Measurements from ENCODE around the gene RAMP2. TPM values are rescaled to one million over a fixed set of nuclear protein-coding genes. Genes with fewer than 3 reads are reported as not detected.

Gene RAMP2
- total and polyA plus RNA-seq, 2 of the 13 experiments (the other 11 are each of a cell fraction or from before 2014, with no cell fraction given), result 1.4 to 5.2 TPM

GRCh38 chr17:42798383-42799380 is 37.7 kb downstream of the RAMP2 start, which contains the start of the genes CNTD1 and COA3 (continued):
- TF ChIP-seq XBP1 (CRISPR knock-in tag; IDR thresholded peaks at IDR 0.05) (no peak), NKX3-1 (CRISPR knock-in tag; IDR thresholded peaks at IDR 0.05) (peak; percentile 82), SETDB1 (CRISPR knock-in tag; IDR thresholded peaks at IDR 0.05; ENCODE audit: borderline replicate concordance) (no peak; the same call in 1 of the 2 replicates), ZNF773 (CRISPR knock-in tag; IDR thresholded peaks at IDR 0.05; ENCODE audit: borderline replicate concordance) (no peak; the same call in 1 of the 2 replicates), REL (CRISPR knock-in tag; conservative IDR thresholded peaks at IDR 0.05) (peak; percentile 81; the same call in 1 of the 2 replicates), PRDM15 (CRISPR knock-in tag; IDR thresholded peaks at IDR 0.05) (peak; percentile 53; the same call in 1 of the 2 replicates), RBAK (CRISPR knock-in tag; IDR thresholded peaks at IDR 0.05) (0 out of 2 replicates have a peak, but pooled peaks have one; percentile 37), AKNA (CRISPR knock-in tag; IDR thresholded peaks at IDR 0.05; ENCODE audit: borderline replicate concordance) (peak; percentile 89; the same call in 1 of the 2 replicates), NFYC (CRISPR knock-in tag; IDR thresholded peaks at IDR 0.05) (peak; percentile 93), ZNF121 (CRISPR knock-in tag; IDR thresholded peaks at IDR 0.05) (peak; percentile 81), HMG20A (CRISPR knock-in tag; IDR thresholded peaks at IDR 0.05; ENCODE audit: borderline replicate concordance) (no peak), EED (CRISPR knock-in tag; IDR thresholded peaks at IDR 0.05) (peak; percentile 96), ZNF280D (CRISPR knock-in tag; IDR thresholded peaks at IDR 0.05) (peak; percentile 98), HDAC2 (CRISPR knock-in tag; IDR thresholded peaks at IDR 0.05) (peak; percentile 80; the same call in 1 of the 2 replicates), TFDP1 (CRISPR knock-in tag; IDR thresholded peaks at IDR 0.05; ENCODE audit: borderline replicate concordance) (peak; percentile 99)
